HepG2 (cell line): Measurements from ENCODE around the gene WSB2. TPM values are rescaled to one million over a fixed set of nuclear protein-coding genes. Genes with fewer than 3 reads are reported as not detected.

Experiments
- FOXK1 ChIP-seq: sonication (generic); formaldehyde crosslinking; IDR thresholded peaks from 2 replicates; pipeline ENCODE4 v1.4.0; 2020; ENCODE audit warnings: low read depth, missing genetic modification reagents, borderline replicate concordance
- KLF15 ChIP-seq: sonication (generic); formaldehyde crosslinking; IDR thresholded peaks from 2 replicates; pipeline ENCODE4 v1.8.1; 2023; ENCODE audit warnings: borderline replicate concordance, mild to moderate bottlenecking, inconsistent platforms, missing genetic modification reagents, mixed read lengths
- LCORL ChIP-seq, 2 experiments: fragments of 450-650 bp in 1 of 2; sonication (generic) in 1 of 2; formaldehyde crosslinking in 1 of 2; IDR thresholded peaks; 2 replicates each; pipeline versions ENCODE4 v1.5.0 to v1.6.1; 2017 to 2020; ENCODE audit warnings: antibody characterized with exemption in 1 of 2, missing genetic modification reagents in 1 of 2
- SSRP1 ChIP-seq: IDR thresholded peaks from 2 replicates; pipeline ENCODE4 v1.6.1; 2016; ENCODE audit warnings: control low read depth
- TEAD2 ChIP-seq: sonication (generic); formaldehyde crosslinking; IDR thresholded peaks from 2 replicates; pipeline ENCODE4 v1.9.0; 2021; ENCODE audit warnings: missing genetic modification reagents
- TRIM22 ChIP-seq: fragments of 450-650 bp; IDR thresholded peaks from 2 replicates; pipeline ENCODE4 v1.6.1; 2017
- ZBTB7B ChIP-seq: sonication (generic); formaldehyde crosslinking; IDR thresholded peaks from 2 replicates; pipeline ENCODE4 v1.4.0; 2020; ENCODE audit warnings: missing genetic modification reagents
- ZMYM4 ChIP-seq: sonication (generic); formaldehyde crosslinking; IDR thresholded peaks from 2 replicates; pipeline ENCODE4 v1.8.1; 2023; ENCODE audit warnings: mild to moderate bottlenecking, missing genetic modification reagents
- ZNF230 ChIP-seq: sonication (generic); formaldehyde crosslinking; IDR thresholded peaks from 2 replicates; pipeline ENCODE4 v1.4.0; 2020; ENCODE audit warnings: mild to moderate bottlenecking, missing genetic modification reagents
- ZNF557 ChIP-seq: sonication (generic); formaldehyde crosslinking; IDR thresholded peaks from 2 replicates; pipeline ENCODE4 v1.4.0; 2020; ENCODE audit warnings: missing genetic modification reagents
- ZNF569 ChIP-seq: sonication (generic); formaldehyde crosslinking; IDR thresholded peaks from 2 replicates; pipeline ENCODE4 v1.5.0; 2020; ENCODE audit warnings: mild to moderate bottlenecking, missing genetic modification reagents, moderate library complexity, borderline replicate concordance
- ZNF841 ChIP-seq: sonication (generic); formaldehyde crosslinking; IDR thresholded peaks from 2 replicates; pipeline ENCODE4 v1.8.1; 2023; ENCODE audit warnings: missing genetic modification reagents, borderline replicate concordance
- polyA plus RNA-seq, 8 experiments: library from polyadenylated mRNA; depleted of rRNA in 3 of 8; stranded (reverse) in 7 of 8; unstranded in 1 of 8; fragments of >200 nt; fragmentation: Illumina TruSeq in 4 of 8; extraction: Trizol in 4 of 8; gene quantifications; 2 replicates each; pipeline versions ENCODE4 v1.2.1 to v1.2.3, GENCODE V29; 2011 to 2016; ENCODE audit warnings: low read depth in 4 of 8, missing spikeins in 1 of 8, mixed read lengths in 1 of 8; ENCODE audit not compliant: insufficient read depth in 1 of 8
- total RNA-seq, 5 experiments: library from RNA; depleted of rRNA; stranded (reverse); fragments of >200 nt; fragmentation: Illumina TruSeq; extraction: Trizol; gene quantifications; 2 replicates each; pipeline ENCODE4 v1.2.3, GENCODE V29; 2016; ENCODE audit warnings: low read depth in 1 of 5
- TF ChIP-seq, protein P1 (sequence below): sonication (generic); formaldehyde crosslinking; IDR thresholded peaks from 2 replicates; pipeline ENCODE4 v1.4.0; 2020; ENCODE audit warnings: mild to moderate bottlenecking, missing genetic modification reagents
- TF ChIP-seq, protein P2 (sequence below): sonication (generic); formaldehyde crosslinking; IDR thresholded peaks from 2 replicates; pipeline ENCODE4 v1.4.0; 2020; ENCODE audit warnings: mild to moderate bottlenecking, missing genetic modification reagents, borderline replicate concordance
- TF ChIP-seq, protein P3 (sequence below): sonication (generic); formaldehyde crosslinking; IDR thresholded peaks from 2 replicates; pipeline ENCODE4 v1.4.0; 2020; ENCODE audit warnings: missing genetic modification reagents
- TF ChIP-seq, protein P4 (sequence below): IDR thresholded peaks from 2 replicates; pipeline ENCODE4 v1.4.0; 2020; ENCODE audit warnings: mild to moderate bottlenecking, missing genetic modification reagents

WSB2 gene
- total and polyA plus RNA-seq, 2 of the 13 experiments (the other 11 are each of a cell fraction or from before 2014, with no cell fraction given): 31.0 to 82.8 TPM

DNA sequence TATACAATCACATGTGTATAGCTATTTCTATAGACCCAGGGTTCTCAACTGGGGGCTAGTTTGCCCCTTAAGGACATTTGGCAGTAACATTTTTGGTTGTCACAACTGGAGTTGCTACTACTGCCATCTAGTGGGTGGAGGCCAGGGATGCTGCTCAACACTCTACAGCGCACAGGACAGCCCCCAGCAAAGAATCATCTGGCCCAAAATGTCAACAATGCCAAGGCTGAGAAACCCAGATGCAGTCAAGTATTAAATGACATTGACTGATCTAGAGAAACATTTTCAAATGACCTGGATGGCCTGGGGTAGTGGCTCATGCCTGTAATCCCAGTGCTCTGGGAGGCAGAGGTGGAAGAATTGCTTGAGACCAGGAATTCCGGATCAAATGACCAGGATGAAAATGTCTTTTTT, 5.8 kb downstream of the WSB2 start (continued):
- TF ChIP-seq, protein P1, sequence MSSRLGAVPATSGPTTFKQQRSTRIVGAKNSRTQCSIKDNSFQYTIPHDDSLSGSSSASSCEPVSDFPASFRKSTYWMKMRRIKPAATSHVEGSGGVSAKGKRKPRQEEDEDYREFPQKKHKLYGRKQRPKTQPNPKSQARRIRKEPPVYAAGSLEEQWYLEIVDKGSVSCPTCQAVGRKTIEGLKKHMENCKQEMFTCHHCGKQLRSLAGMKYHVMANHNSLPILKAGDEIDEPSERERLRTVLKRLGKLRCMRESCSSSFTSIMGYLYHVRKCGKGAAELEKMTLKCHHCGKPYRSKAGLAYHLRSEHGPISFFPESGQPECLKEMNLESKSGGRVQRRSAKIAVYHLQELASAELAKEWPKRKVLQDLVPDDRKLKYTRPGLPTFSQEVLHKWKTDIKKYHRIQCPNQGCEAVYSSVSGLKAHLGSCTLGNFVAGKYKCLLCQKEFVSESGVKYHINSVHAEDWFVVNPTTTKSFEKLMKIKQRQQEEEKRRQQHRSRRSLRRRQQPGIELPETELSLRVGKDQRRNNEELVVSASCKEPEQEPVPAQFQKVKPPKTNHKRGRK: no peak
- TF ChIP-seq ZNF230 (CRISPR knock-in tag) (no peak), ZNF841 (CRISPR knock-in tag) (no peak), LCORL (IDR thresholded peaks at IDR 0.05) (no peak), LCORL (CRISPR knock-in tag; IDR thresholded peaks at IDR 0.05) (peak; percentile 78), ZNF557 (CRISPR knock-in tag) (no peak), KLF15 (CRISPR knock-in tag) (no peak), ZBTB7B (peak; percentile 51; the same call in 1 of the 2 replicates), ZNF569 (no peak), TEAD2 (CRISPR knock-in tag) (no peak), SSRP1 (0 out of 2 replicates have a peak, but pooled peaks have one; percentile 32), ZMYM4 (CRISPR knock-in tag) (peak; percentile 96), TRIM22 (no peak), FOXK1 (CRISPR knock-in tag) (0 out of 2 replicates have a peak, but pooled peaks have one; percentile 34)
- TF ChIP-seq, protein P2, sequence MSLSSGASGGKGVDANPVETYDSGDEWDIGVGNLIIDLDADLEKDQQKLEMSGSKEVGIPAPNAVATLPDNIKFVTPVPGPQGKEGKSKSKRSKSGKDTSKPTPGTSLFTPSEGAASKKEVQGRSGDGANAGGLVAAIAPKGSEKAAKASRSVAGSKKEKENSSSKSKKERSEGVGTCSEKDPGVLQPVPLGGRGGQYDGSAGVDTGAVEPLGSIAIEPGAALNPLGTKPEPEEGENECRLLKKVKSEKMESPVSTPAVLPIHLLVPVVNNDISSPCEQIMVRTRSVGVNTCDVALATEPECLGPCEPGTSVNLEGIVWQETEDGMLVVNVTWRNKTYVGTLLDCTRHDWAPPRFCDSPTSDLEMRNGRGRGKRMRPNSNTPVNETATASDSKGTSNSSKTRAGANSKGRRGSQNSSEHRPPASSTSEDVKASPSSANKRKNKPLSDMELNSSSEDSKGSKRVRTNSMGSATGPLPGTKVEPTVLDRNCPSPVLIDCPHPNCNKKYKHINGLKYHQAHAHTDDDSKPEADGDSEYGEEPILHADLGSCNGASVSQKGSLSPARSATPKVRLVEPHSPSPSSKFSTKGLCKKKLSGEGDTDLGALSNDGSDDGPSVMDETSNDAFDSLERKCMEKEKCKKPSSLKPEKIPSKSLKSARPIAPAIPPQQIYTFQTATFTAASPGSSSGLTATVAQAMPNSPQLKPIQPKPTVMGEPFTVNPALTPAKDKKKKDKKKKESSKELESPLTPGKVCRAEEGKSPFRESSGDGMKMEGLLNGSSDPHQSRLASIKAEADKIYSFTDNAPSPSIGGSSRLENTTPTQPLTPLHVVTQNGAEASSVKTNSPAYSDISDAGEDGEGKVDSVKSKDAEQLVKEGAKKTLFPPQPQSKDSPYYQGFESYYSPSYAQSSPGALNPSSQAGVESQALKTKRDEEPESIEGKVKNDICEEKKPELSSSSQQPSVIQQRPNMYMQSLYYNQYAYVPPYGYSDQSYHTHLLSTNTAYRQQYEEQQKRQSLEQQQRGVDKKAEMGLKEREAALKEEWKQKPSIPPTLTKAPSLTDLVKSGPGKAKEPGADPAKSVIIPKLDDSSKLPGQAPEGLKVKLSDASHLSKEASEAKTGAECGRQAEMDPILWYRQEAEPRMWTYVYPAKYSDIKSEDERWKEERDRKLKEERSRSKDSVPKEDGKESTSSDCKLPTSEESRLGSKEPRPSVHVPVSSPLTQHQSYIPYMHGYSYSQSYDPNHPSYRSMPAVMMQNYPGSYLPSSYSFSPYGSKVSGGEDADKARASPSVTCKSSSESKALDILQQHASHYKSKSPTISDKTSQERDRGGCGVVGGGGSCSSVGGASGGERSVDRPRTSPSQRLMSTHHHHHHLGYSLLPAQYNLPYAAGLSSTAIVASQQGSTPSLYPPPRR (CRISPR knock-in tag): no peak
- TF ChIP-seq, protein P3, sequence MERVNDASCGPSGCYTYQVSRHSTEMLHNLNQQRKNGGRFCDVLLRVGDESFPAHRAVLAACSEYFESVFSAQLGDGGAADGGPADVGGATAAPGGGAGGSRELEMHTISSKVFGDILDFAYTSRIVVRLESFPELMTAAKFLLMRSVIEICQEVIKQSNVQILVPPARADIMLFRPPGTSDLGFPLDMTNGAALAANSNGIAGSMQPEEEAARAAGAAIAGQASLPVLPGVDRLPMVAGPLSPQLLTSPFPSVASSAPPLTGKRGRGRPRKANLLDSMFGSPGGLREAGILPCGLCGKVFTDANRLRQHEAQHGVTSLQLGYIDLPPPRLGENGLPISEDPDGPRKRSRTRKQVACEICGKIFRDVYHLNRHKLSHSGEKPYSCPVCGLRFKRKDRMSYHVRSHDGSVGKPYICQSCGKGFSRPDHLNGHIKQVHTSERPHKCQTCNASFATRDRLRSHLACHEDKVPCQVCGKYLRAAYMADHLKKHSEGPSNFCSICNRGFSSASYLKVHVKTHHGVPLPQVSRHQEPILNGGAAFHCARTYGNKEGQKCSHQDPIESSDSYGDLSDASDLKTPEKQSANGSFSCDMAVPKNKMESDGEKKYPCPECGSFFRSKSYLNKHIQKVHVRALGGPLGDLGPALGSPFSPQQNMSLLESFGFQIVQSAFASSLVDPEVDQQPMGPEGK (CRISPR knock-in tag): peak; percentile 75
- TF ChIP-seq, protein P4, sequence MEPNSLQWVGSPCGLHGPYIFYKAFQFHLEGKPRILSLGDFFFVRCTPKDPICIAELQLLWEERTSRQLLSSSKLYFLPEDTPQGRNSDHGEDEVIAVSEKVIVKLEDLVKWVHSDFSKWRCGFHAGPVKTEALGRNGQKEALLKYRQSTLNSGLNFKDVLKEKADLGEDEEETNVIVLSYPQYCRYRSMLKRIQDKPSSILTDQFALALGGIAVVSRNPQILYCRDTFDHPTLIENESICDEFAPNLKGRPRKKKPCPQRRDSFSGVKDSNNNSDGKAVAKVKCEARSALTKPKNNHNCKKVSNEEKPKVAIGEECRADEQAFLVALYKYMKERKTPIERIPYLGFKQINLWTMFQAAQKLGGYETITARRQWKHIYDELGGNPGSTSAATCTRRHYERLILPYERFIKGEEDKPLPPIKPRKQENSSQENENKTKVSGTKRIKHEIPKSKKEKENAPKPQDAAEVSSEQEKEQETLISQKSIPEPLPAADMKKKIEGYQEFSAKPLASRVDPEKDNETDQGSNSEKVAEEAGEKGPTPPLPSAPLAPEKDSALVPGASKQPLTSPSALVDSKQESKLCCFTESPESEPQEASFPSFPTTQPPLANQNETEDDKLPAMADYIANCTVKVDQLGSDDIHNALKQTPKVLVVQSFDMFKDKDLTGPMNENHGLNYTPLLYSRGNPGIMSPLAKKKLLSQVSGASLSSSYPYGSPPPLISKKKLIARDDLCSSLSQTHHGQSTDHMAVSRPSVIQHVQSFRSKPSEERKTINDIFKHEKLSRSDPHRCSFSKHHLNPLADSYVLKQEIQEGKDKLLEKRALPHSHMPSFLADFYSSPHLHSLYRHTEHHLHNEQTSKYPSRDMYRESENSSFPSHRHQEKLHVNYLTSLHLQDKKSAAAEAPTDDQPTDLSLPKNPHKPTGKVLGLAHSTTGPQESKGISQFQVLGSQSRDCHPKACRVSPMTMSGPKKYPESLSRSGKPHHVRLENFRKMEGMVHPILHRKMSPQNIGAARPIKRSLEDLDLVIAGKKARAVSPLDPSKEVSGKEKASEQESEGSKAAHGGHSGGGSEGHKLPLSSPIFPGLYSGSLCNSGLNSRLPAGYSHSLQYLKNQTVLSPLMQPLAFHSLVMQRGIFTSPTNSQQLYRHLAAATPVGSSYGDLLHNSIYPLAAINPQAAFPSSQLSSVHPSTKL: peak; percentile 51
